ENCODE results near the gene TIMP4.

GRCh38 chr3:12120374-12121140 is 38.2 kb downstream of the TIMP4 start:
- no peak for TF ChIP-seq CTCF (conservative IDR thresholded peaks at IDR 0.05)
- TF ChIP-seq EZH2 (IDR thresholded peaks at IDR 0.05; ENCODE audit: low read depth), result no peak
